HEK293T (cell line): ENCODE measurements around the gene SPATA6L.

Source experiments
- CTCF ChIA-PET: fragments of 350-600 bp; formaldehyde crosslinking; extraction: SDS; loops from one replicate; lab custom pipeline; 2021; ENCODE audit warnings: antibody characterized with exemption, inconsistent platforms; lab: Yijun Ruan, JAX
- POLR2A ChIA-PET: fragments of 350-600 bp; formaldehyde crosslinking; extraction: SDS; loops from one replicate; lab custom pipeline; 2020; ENCODE audit warnings: antibody characterized with exemption, inconsistent platforms; lab: Yijun Ruan, JAX
- DNase-seq: peaks from one replicate; pipeline ENCODE4 v3.0.0; 2012; ENCODE audit warnings: mixed read lengths; ENCODE audit errors: extremely low spot score
- ARNT ChIP-seq: fragments of 450-650 bp; IDR thresholded peaks from 2 replicates; pipeline ENCODE4 v1.6.1; 2017; ENCODE audit warnings: mild to moderate bottlenecking
- BHLHE40 ChIP-seq: fragments of 450-650 bp; IDR thresholded peaks from 2 replicates; pipeline ENCODE4 v1.6.1; 2016; ENCODE audit warnings: mild to moderate bottlenecking, moderate library complexity, borderline replicate concordance
- CTBP1 ChIP-seq: fragments of 450-650 bp; IDR thresholded peaks from 2 replicates; pipeline ENCODE4 v1.6.1; 2016; ENCODE audit warnings: borderline replicate concordance
- ELF4 ChIP-seq: fragments of 450-650 bp; IDR thresholded peaks from 2 replicates; pipeline ENCODE4 v1.6.1; 2017; ENCODE audit warnings: antibody characterized with exemption
- FOXA1 ChIP-seq: fragments of 450-650 bp; IDR thresholded peaks from 2 replicates; pipeline ENCODE4 v1.6.1; 2016; ENCODE audit warnings: mild to moderate bottlenecking
- FOXK2 ChIP-seq: fragments of 450-650 bp; IDR thresholded peaks from 2 replicates; pipeline ENCODE4 v1.6.1; 2016; ENCODE audit warnings: mild to moderate bottlenecking
- FOXM1 ChIP-seq: fragments of 450-650 bp; IDR thresholded peaks from 2 replicates; pipeline ENCODE4 v1.6.1; 2017; ENCODE audit warnings: mild to moderate bottlenecking, borderline replicate concordance
- HDGF ChIP-seq: fragments of 450-650 bp; IDR thresholded peaks from 2 replicates; pipeline ENCODE4 v1.6.1; 2017; ENCODE audit warnings: antibody characterized with exemption, borderline replicate concordance
- L3MBTL2 ChIP-seq: fragments of 450-650 bp; conservative IDR thresholded peaks from 2 replicates; pipeline ENCODE4 v1.6.1; 2016; ENCODE audit warnings: mild to moderate bottlenecking
- LEF1 ChIP-seq: fragments of 450-650 bp; IDR thresholded peaks from 2 replicates; pipeline ENCODE4 v1.6.1; 2017; ENCODE audit warnings: mild to moderate bottlenecking, borderline replicate concordance
- NFRKB ChIP-seq: fragments of 450-650 bp; IDR thresholded peaks from 2 replicates; pipeline ENCODE4 v1.6.1; 2016; ENCODE audit warnings: mild to moderate bottlenecking, moderate library complexity
- SP1 ChIP-seq: fragments of 450-650 bp; IDR thresholded peaks from 2 replicates; pipeline ENCODE4 v1.6.1; 2017
- SUZ12 ChIP-seq: fragments of 450-650 bp; IDR thresholded peaks from 2 replicates; pipeline ENCODE4 v1.6.1; 2016; ENCODE audit warnings: mild to moderate bottlenecking
- TARDBP ChIP-seq: fragments of 450-650 bp; IDR thresholded peaks from 2 replicates; pipeline ENCODE4 v1.6.1; 2016
- ZNF384 ChIP-seq: fragments of 450-650 bp; IDR thresholded peaks from 2 replicates; pipeline ENCODE4 v1.6.1; 2016
- TF ChIP-seq, protein P1 (sequence below): fragments of 450-650 bp; IDR thresholded peaks from 2 replicates; pipeline ENCODE4 v1.6.1; 2016

SPATA6L gene, protein sequence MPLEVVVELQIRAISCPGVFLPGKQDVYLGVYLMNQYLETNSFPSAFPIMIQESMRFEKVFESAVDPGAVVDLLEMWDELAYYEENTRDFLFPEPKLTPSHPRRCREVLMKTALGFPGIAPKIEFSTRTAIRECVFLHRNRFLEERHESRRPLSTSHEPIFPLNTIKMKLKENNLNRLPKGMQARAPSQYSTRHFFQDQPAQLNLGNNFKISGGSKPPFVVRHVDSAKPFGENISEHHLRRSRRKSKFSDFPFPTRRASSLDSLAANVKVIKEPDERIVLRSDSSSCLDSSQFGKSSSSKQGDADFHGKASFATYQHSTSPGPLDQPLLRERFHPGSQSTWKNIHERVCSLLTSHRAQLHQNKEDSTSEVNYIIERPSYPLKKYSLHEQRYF

DNA sequence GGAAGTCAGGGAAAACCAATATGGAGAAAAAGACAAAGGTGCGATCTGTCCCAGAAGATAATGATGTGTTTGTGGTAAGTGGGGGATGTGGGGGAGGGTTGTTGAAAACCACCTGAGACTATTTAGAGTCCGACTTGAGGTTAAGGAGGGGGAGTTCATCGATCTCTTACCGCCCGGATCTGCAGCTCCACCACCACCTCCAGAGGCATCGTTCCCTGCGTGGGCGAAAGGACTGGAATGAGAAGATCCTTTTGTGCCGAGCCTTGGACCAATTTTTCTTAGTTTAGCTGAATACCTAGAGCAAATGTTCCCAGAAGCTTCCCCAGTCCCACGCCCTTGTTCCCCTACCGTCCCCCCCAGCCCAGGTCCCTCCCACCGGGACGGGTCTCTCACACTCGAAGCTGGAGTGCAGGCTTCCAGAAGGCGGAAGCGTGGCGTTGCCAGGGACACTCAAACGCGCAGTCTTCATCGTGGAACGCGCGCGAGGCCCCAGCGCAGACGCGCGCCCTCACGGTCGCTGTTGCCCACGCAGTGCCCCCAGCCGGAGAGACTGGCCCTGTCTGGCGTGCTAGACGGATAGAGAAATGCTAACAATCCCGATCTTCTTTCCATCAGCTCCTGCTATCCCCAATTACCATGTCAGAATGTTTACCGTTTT lies at the start of gene SPATA6L:
Gene SPATA6L (minus strand): TSS at position 439 of the 658 bp plus-strand sequence. CDS start 230 bp downstream, at position 209.
- POLR2A ChIA-PET = interaction anchor here (1.2 to 2.5 kb wide), 2 partner anchors 13 to 16 kb away, joined by 3 to 14 read pairs; partner anchors contain the start of gene CDC37L1
- CTCF ChIA-PET = interaction anchor here (0.9 to 1.1 kb wide), 2 partner anchors 9 to 13 kb away, joined by 3 read pairs; partner anchors contain the start of gene CDC37L1
- TF ChIP-seq FOXM1 = no peak
- TF ChIP-seq LEF1 = no peak
- no peak for TF ChIP-seq SP1
- no peak for TF ChIP-seq L3MBTL2
- TF ChIP-seq BHLHE40 = no peak
- TF ChIP-seq SUZ12 = no peak
- DNase-seq = no peak

DNA sequence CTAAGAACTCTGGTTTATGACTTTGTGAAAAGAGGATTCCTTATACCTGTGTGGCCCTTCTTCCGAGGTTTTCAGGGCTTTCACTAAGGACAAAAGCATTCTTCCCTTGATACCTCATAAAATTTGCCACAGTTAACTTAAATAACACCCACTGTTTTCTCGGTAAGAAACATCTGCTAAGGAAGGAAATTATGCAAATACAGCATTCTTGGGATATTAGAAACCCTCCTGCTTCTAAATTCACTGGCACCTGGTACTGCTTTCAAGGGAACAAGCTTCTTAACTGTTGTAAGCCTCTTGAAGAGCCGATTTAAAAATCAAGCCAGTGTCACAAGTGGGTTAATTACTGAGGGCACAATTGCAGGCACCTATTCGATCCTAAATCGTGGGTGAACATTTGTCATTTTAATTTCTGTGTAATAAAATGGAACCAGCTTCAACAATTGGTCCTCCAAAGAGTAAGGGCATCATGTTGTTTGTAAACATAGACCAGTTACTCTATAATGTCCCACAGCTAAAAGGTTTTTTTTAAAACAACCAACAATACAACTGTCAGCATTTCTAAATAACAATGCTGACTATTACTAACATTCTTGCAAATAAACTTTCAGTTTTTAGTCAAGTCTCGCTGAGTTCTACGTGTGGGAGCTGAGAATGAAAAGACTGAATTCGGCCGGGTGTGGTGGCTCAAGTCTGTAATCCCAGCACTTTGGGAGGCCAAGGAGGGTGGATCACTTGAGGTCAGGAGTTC lies 48.2 kb upstream of the SPATA6L start:
- CTCF ChIA-PET = no interaction called here
- TF ChIP-seq, protein P1, sequence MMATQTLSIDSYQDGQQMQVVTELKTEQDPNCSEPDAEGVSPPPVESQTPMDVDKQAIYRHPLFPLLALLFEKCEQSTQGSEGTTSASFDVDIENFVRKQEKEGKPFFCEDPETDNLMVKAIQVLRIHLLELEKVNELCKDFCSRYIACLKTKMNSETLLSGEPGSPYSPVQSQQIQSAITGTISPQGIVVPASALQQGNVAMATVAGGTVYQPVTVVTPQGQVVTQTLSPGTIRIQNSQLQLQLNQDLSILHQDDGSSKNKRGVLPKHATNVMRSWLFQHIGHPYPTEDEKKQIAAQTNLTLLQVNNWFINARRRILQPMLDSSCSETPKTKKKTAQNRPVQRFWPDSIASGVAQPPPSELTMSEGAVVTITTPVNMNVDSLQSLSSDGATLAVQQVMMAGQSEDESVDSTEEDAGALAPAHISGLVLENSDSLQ = no peak
- TF ChIP-seq SUZ12 = no peak
- no peak for TF ChIP-seq CTBP1
- no peak for TF ChIP-seq LEF1
- TF ChIP-seq NFRKB = no peak
- no peak for TF ChIP-seq TARDBP
- no peak for TF ChIP-seq ZNF384
- TF ChIP-seq FOXM1 = no peak
- TF ChIP-seq FOXK2 = no peak
- TF ChIP-seq ELF4 = no peak
- TF ChIP-seq HDGF = no peak
- POLR2A ChIA-PET = no interaction called here
- DNase-seq = no peak

DNA sequence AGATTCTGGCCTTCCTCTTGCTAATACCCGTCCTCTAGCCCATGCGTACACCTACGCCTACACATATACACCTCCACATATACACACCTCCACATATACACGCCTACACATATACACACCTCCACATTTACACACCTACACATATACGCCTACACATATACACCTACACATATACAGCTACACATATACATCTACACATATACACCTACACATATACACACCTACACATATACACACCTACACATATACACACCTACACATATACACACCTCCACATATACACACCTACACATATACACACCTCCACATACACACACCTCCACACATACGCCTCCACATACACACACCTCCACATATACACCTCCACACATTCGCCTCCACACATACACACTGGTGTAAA lies 47.6 kb upstream of the SPATA6L start:
- POLR2A ChIA-PET = no interaction called here
- no peak for DNase-seq
- TF ChIP-seq TARDBP (no peak), SUZ12 (no peak), NFRKB (no peak), HDGF (no peak), SP1 (no peak), L3MBTL2 (no peak), LEF1 (no peak), ELF4 (no peak), CTBP1 (no peak), ZNF384 (no peak), FOXA1 (no peak), FOXK2 (no peak), BHLHE40 (no peak)
- TF ChIP-seq, protein P1 = no peak
- CTCF ChIA-PET = no interaction called here

DNA sequence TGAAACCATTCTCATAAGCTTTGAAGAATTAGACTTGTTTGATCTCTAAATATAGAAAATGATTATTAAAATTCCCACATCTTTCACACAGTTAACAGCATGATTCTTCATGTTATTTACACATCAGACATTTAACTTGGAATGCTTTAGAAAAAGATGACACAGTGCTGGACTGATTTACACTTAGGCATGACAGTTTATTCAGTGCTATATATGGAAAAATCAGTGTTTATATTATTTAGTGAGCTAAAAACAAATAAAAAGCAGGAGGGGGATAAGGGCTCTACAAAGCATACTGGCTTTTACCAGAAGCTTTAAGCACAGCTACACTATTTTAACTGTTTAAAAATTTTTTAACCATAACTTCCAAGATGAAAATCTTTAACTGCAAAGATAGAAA lies 43.1 kb upstream of the SPATA6L start:
- DNase-seq = no peak
- POLR2A ChIA-PET = no interaction called here
- TF ChIP-seq FOXK2 (no peak), ZNF384 (no peak), SP1 (no peak), ELF4 (no peak), TARDBP (no peak), ARNT (no peak), LEF1 (no peak), HDGF (no peak), NFRKB (no peak), FOXA1 (no peak), BHLHE40 (no peak), L3MBTL2 (no peak), SUZ12 (no peak), FOXM1 (no peak), CTBP1 (no peak)
- TF ChIP-seq, protein P1 = no peak
- CTCF ChIA-PET = no interaction called here

DNA sequence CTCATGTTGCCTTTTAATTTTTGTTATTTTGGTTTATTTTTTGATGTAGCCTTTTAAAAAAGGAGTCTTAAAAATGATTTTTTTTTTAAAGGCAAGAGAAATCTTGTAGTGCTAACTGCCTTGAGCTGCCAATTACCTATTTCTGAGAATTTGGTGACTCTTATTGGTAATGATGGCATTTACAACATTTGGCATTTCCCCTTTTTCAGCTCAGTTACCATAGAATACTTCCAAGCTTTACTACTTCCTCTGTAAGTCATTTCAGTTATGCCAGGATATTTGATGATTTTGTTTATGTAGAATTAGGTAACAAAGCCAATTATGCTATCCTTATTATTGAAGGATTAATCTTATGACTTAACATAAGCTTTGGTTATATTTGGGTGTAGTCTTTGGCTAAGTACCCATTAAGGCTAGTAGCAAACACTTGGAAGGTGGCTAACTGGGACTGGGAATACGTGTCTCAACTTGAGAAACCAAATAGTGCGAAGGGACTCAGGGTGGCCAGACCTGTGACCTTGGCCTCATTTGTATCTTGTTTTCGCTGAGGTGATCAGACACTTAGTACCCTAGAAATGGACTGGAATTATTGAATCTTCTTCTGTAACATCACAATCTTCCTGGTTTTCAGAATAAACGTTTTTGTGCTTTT lies 40.8 kb upstream of the SPATA6L start:
- TF ChIP-seq FOXM1 = no peak
- no peak for TF ChIP-seq FOXK2
- no peak for TF ChIP-seq SUZ12
- TF ChIP-seq TARDBP = no peak
- TF ChIP-seq HDGF = no peak
- ChIA-PET CTCF (no interaction called here), POLR2A (no interaction called here)
- DNase-seq = no peak
